Thymus (tissue), 11 donors: ENCODE results near the gene RABGAP1L. TPM values are rescaled to one million over a fixed set of nuclear protein-coding genes. Genes with fewer than 3 reads are reported as not detected.
A peak's percentile ranks its signal among the peaks of the same experiment; 100 is the strongest.

Experiments
- DNase-seq, 9 donors: peaks; one replicate each; pipeline ENCODE4 v3.0.0-alpha.2; 2013; ENCODE audit warnings: low spot score in 9 of 9, low read depth in 6 of 9, missing footprints in 1 of 9
- H3K27ac ChIP-seq, 2 donors: one replicate each; pipeline ENCODE4 v1.5.1; 2013; ENCODE audit warnings: control low read depth in 1 of 2, low read depth in 1 of 2, low read length in 1 of 2, mild to moderate bottlenecking in 1 of 2, moderate library complexity in 1 of 2
- H3K27me3 ChIP-seq, 2 donors: one replicate each; pipeline ENCODE4 v1.5.1; 2013; ENCODE audit warnings: low read length in 1 of 2; ENCODE audit not compliant: control insufficient read depth in 2 of 2, insufficient read depth in 1 of 2
- H3K36me3 ChIP-seq, 2 donors: one replicate each; pipeline ENCODE4 v1.5.1; 2013; ENCODE audit warnings: low read length in 1 of 2, mild to moderate bottlenecking in 1 of 2, moderate library complexity in 1 of 2; ENCODE audit not compliant: control insufficient read depth in 2 of 2, insufficient read depth in 2 of 2
- H3K4me1 ChIP-seq, 2 donors: one replicate each; pipeline ENCODE4 v1.5.1; 2013; ENCODE audit warnings: low read length in 2 of 2; ENCODE audit not compliant: control insufficient read depth in 2 of 2, insufficient read depth in 2 of 2
- H3K4me3 ChIP-seq, 2 donors: one replicate each; pipeline ENCODE4 v1.5.1; 2013; ENCODE audit warnings: low read length in 2 of 2, control low read depth in 1 of 2, mild to moderate bottlenecking in 1 of 2
- H3K9me3 ChIP-seq, 2 donors: one replicate each; pipeline ENCODE4 v1.5.1; 2013; ENCODE audit warnings: low read length in 1 of 2, mild to moderate bottlenecking in 1 of 2; ENCODE audit not compliant: control insufficient read depth in 2 of 2, insufficient read depth in 1 of 2
- WGBS: extraction: QIAGEN DNeasy Blood & Tissue Kit; methylation state at CpG from one replicate; pipeline ENCODE4 v1.1.7; 2013; 5-methylcytosine and 5-hydroxymethylcytosine counted together
- polyA plus RNA-seq: library from polyadenylated mRNA; stranded (reverse); fragments of 200-250 nt; gene quantifications from one replicate; pipeline ENCODE4 v1.2.3, GENCODE V29; 2013
- total RNA-seq: library from RNA; stranded (reverse); fragments of 120-200 nt; gene quantifications from one replicate; pipeline ENCODE4 v1.2.4, GENCODE V29; 2013
- donor health status: healthy.

Gene RABGAP1L
- total and polyA plus RNA-seq, 2 donors: 30.6 to 37.4 TPM

DNA sequence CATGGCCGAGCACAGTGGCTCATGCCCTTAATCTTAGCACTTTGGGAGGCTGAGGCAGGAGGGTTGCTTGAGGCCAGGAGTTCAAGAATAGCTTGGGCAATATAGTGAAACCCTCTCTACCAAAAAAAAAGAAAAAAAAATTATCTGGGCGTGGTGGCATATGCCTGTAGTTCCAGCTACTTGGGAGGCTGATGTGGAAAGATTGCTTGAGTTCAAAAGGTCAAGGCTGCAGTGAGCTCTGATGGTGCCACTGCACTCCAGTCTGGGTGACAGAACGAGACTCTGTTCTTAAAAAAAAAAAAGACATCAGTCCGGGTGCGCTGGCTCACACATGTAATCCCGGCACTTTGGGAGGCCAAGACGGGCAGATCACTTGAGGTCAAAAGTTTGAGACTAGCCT is 589.3 kb downstream of the RABGAP1L start:
- no peak overlapping the region for H3K27ac ChIP-seq
- no peak overlapping the region for H3K4me3 ChIP-seq
- DNase-seq: no peak
- no peaks in the 10 kb centered on the region for H3K27me3 ChIP-seq
- 98% methylated on average over 7 of the region's 7 CpGs for WGBS
- H3K4me1 ChIP-seq: no peaks in the 10 kb centered on the region
- no peaks in the 10 kb centered on the region for H3K9me3 ChIP-seq
- H3K36me3 ChIP-seq: no peaks in the 10 kb centered on the region

DNA sequence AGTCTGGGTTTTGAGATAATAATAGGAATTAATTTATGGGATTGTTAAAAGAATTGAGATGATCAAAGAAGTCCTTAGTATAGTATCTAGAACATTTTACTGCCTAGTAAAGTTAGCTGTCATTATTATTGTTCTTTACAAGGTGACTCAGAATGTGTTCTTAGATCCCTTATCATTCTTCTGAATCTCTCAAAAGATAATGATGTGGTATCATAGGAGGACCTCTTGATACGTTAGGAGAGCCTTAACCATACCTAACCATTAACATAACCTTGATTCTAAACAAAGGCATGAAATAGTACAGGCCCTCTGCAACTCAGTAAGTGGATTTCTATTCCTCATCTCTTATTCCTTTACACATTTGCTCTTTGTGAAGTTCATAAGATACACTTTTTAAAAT is 593.8 kb downstream of the RABGAP1L start:
- DNase-seq: no peak

DNA sequence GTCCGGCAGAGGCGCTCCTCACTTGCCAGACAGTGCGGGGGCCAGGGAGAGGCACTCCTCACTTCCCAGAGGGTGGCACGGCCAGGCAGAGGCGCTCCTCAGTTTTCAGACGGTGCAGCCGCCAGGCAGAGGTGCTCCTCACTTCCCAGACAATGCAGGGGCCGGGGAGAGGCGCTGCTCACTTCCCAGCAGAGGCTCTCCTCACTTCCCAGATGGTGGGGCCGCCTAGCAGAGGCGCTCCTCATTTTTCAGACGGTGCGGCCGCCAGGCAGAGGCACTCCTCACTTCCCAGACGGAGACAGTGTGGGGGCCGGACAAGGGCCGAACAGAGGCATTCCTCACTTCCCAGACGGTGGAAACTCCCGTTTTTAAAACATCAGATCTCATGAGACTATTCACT is 602.0 kb downstream of the RABGAP1L start:
- Histone ChIP-seq H3K27ac (no peak overlapping the region), H3K27me3 (no peaks in the 10 kb centered on the region), H3K36me3 (no peaks in the 10 kb centered on the region), H3K4me3 (no peak overlapping the region), H3K4me1 (no peaks in the 10 kb centered on the region), H3K9me3 (no peaks in the 10 kb centered on the region)
- no peak for DNase-seq
- WGBS: 98% methylated on average over 19 of the region's 19 CpGs

More for the DNA sequence above, 593.8 kb downstream of the RABGAP1L start:
- Histone ChIP-seq H3K4me1 (no peaks in the 10 kb centered on the region), H3K9me3 (no peaks in the 10 kb centered on the region), H3K4me3 (no peak overlapping the region), H3K36me3 (no peaks in the 10 kb centered on the region), H3K27ac (no peak overlapping the region), H3K27me3 (no peaks in the 10 kb centered on the region)
- 40% methylated on average over 1 of the region's 1 CpG for WGBS

DNA sequence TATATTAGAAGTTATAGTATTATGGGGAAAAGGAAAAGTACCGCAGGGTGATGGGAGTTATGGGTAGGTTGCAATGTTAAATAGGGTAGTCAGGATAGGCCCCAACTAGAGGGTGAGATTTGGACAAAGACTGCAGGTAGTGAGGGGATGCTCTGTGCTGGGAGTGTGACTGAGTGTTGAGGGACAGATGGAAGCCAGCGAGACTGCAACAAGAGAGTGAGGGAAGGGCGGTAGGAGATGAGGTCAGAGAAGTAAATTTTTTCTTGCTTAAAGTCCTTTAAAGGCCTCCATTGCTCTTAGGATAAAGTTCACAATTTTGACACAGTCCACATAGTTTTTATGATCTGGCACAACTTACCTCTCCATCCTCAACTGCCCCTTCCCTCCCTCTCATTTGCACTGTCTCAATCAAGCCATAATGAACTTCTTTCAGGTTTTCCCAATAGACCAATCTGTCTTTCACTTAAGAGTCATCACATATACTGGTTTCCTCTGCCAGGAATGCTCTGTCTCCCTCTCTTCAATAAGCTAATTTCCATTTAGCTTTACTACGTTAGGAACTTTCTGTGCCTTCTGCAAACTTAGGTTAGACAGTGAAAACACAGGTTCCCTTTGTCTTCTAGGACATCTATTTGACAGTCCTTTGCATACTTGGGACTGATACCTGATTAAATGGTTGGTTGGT is 602.7 kb downstream of the RABGAP1L start:
- H3K27ac ChIP-seq: no peak overlapping the region
- H3K27me3 ChIP-seq: no peaks in the 10 kb centered on the region
- 99% methylated on average over 4 of the region's 4 CpGs for WGBS
- no peaks in the 10 kb centered on the region for H3K9me3 ChIP-seq
- no peak overlapping the region for H3K4me3 ChIP-seq
- no peak for DNase-seq
- H3K4me1 ChIP-seq: no peaks in the 10 kb centered on the region
- no peaks in the 10 kb centered on the region for H3K36me3 ChIP-seq

DNA sequence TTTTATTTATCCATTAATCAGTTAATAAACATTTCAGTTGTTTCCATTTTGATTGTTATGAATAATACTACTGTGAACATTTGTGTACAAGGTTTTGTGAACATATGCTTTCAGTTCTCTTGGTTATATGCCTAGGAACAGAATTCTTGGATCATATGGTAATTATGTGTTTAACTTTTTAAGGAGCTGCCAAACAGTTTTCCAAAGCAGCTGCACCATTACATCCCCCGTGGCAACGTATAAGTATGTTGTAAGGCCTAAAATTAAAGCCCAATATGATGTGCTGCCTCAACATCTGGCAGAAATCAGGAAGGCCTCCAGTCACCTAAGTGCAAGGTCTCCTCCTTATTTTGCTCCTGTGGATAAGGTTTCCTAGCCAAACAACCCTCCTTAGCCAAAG is 604.9 kb downstream of the RABGAP1L start:
- no peak for DNase-seq
- Histone ChIP-seq H3K27ac (no peak overlapping the region), H3K36me3 (no peaks in the 10 kb centered on the region), H3K4me3 (no peak overlapping the region), H3K4me1 (peaks cover 0 to 10% of the 10 kb centered on the region in 2 donors), H3K9me3 (no peaks in the 10 kb centered on the region), H3K27me3 (no peaks in the 10 kb centered on the region)
- over 99% methylated on average over 2 of the region's 2 CpGs for whole genome bisulfite sequencing

DNA sequence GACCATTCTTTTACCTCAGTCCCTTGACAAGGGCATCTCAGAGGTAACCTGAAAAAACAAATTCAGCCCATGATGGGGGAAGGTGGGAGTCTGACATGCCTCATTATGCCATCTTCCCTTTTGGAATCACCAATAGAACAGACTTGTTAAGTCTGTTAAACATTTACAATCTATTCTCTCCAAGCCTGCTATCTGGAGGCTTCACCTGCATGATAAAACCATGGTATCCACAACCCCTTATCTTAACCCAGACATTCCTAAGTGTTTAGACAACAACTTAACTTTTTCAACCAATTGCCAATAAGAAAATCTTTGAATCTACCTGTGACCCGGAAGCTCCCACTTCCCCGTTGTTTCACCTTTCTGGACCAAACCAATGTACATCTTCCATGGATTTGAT is 607.4 kb downstream of the RABGAP1L start:
- Histone ChIP-seq H3K27me3 (no peaks in the 10 kb centered on the region), H3K27ac (no peak overlapping the region), H3K9me3 (no peaks in the 10 kb centered on the region), H3K36me3 (no peaks in the 10 kb centered on the region), H3K4me1 (peaks cover 0 to 12% of the 10 kb centered on the region in 2 donors), H3K4me3 (no peak overlapping the region)
- WGBS: 99% methylated on average over 2 of the region's 2 CpGs
- DNase-seq: no peak

DNA sequence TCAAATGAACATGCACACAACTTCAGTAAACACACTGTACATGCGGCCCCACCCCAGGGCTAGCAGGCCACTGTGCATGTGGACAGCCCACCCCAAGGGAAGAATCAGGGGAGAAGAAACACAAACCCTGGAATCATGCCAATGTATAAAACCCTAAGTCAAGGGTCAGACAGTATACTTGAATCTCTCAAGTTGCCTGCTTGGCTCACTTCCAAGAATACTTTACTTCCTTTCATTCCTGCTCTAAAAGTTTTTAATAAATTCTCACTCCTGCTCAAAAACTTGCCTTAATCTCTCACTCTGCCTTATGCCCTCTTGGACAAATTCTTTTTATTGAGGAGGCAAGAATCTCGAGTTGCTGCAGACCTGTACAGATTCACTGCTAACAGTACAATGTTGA is 609.2 kb downstream of the RABGAP1L start:
- no peak for DNase-seq
- Histone ChIP-seq H3K27me3 (no peaks in the 10 kb centered on the region), H3K27ac (peak overlapping the region in 1 of 2 donors; percentile 73), H3K4me3 (no peak overlapping the region), H3K9me3 (no peaks in the 10 kb centered on the region), H3K4me1 (peaks cover 0 to 12% of the 10 kb centered on the region in 2 donors), H3K36me3 (no peaks in the 10 kb centered on the region)
- 55% methylated on average over 2 of the region's 2 CpGs for WGBS

DNA sequence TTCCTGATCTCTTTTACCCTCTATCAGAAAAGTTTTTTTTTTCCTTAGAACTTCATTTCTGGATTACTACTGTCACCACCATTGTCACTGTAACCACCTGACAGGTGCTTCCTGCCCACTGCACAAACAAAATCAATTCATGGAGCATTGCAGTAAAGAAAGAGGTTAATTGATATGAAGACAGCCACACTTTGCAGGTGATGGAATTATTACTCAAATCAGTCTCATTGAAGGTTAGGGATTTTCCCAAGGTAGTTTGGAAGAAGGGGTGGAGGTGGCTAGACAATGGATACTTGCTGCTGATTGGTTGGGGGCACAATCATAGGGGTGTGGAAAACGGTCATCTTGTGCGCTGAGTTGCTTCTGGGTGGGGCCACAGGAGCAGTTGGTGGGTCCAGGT is 609.6 kb downstream of the RABGAP1L start:
- DNase-seq: peak in 3 of 9 donors; percentile 11 to 30 (median 20)

DNA sequence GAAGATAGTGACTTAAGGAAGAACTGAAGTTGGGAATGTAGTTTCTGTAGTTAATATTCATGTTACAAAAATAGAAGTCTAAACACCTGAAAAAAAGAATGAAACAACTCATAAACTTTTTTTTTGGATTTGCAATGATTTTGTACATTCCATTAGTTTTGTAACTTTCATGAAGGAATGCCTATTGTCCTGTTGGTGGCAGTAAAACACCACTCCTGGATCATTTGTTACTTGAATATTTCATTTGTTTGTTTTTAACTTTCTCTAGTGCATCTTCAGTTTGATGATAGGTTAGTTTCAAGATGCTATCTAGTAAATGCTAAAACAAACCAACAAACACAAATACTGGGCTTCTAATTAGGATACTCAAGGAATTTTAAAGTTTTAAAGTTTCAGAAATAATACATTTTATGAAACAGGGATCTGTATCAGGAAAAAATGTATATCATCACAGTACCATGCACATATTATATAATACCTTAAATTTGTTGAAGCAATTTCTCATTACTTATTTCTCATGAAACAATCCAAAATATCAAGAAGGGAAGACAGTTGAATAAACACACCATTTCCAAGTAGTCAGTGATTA is 610.7 kb downstream of the RABGAP1L start:
- Histone ChIP-seq H3K27ac (no peak overlapping the region), H3K36me3 (no peaks in the 10 kb centered on the region), H3K9me3 (no peaks in the 10 kb centered on the region), H3K27me3 (no peaks in the 10 kb centered on the region), H3K4me3 (no peak overlapping the region), H3K4me1 (peaks cover 0 to 12% of the 10 kb centered on the region in 2 donors)
- DNase-seq: peak; percentile 24 to 84 (median 51)

More for the DNA sequence above, 609.6 kb downstream of the RABGAP1L start:
- Histone ChIP-seq H3K36me3 (no peaks in the 10 kb centered on the region), H3K9me3 (no peaks in the 10 kb centered on the region), H3K4me1 (peaks cover 0 to 12% of the 10 kb centered on the region in 2 donors), H3K27me3 (no peaks in the 10 kb centered on the region), H3K4me3 (no peak overlapping the region), H3K27ac (peak overlapping the region in 1 of 2 donors; percentile 73)
- 93% methylated on average over 2 of the region's 2 CpGs for WGBS
